ENCODE results near the gene NOLC1. TPM values are rescaled to one million over a fixed set of nuclear protein-coding genes. Genes with fewer than 3 reads are reported as not detected.

NOLC1 gene
- total RNA-seq, 3 donors from 2014 or later, result 33.2 to 44.3 (median 40.1) TPM

GRCh38 chr10:102112210-102112817 lies 39.9 kb upstream of the NOLC1 start:
- intact Hi-C loops (cut with DNase I, micrococcal nuclease), result no loop called here
- Histone ChIP-seq H3K9me3 (no peaks in the 10 kb centered on the region), H3K4me1 (ENCODE audit: low read depth) (peaks cover 28% of the 10 kb centered on the region), H3K36me3 (ENCODE audit: low read depth) (peaks cover 14% of the 10 kb centered on the region), H3K4me3 (no peak overlapping the region)
- no peak for TF ChIP-seq CTCF (IDR thresholded peaks at IDR 0.05)
- DNase-seq (no peak), ATAC-seq (no peak)

GRCh38 chr10:102113261-102113955 lies 38.8 kb upstream of the NOLC1 start:
- intact Hi-C loops (cut with DNase I, micrococcal nuclease), result no loop called here
- H3K4me3 ChIP-seq, result no peak overlapping the region
- peaks cover 38% of the 10 kb centered on the region for H3K4me1 ChIP-seq (ENCODE audit: low read depth)
- no peaks in the 10 kb centered on the region for H3K9me3 ChIP-seq
- TF ChIP-seq CTCF (IDR thresholded peaks at IDR 0.05), result no peak
- ATAC-seq (no peak), DNase-seq (no peak)
- peaks cover 14% of the 10 kb centered on the region for H3K36me3 ChIP-seq (ENCODE audit: low read depth)

- ATAC-seq (peak; percentile 37), DNase-seq (peak; percentile 35 to 71 (median 55))
- no peak for TF ChIP-seq CTCF (IDR thresholded peaks at IDR 0.05)
- Histone ChIP-seq H3K4me3 (peak overlapping the region; percentile 34), H3K4me1 (ENCODE audit: low read depth) (peaks cover 44% of the 10 kb centered on the region), H3K36me3 (ENCODE audit: low read depth) (peaks cover 13% of the 10 kb centered on the region), H3K9me3 (no peaks in the 10 kb centered on the region)
- intact Hi-C loops (cut with DNase I, micrococcal nuclease), result no loop called here
Measured at GRCh38 chr10:102113956-102114857, 38.0 kb upstream of the NOLC1 start.

GRCh38 chr10:102114861-102115618 lies 37.1 kb upstream of the NOLC1 start:
- ATAC-seq (peak; percentile 90), DNase-seq (peak; percentile 93 to 94 (median 93))
- TF ChIP-seq CTCF (IDR thresholded peaks at IDR 0.05), result no peak
- intact Hi-C loops (cut with DNase I, micrococcal nuclease), result no loop called here
- Histone ChIP-seq H3K4me1 (ENCODE audit: low read depth) (peaks cover 44% of the 10 kb centered on the region), H3K36me3 (ENCODE audit: low read depth) (peaks cover 6% of the 10 kb centered on the region), H3K9me3 (no peaks in the 10 kb centered on the region), H3K4me3 (peak overlapping the region; percentile 34)

- H3K4me1 ChIP-seq (ENCODE audit: low read depth), result peaks cover 44% of the 10 kb centered on the region
- DNase-seq (no peak), ATAC-seq (no peak)
Measured at GRCh38 chr10:102115775-102116174, 36.4 kb upstream of the NOLC1 start.

More at GRCh38 chr10:102115775-102116174, 36.4 kb upstream of the NOLC1 start:
- TF ChIP-seq CTCF (IDR thresholded peaks at IDR 0.05), result no peak
- Histone ChIP-seq H3K36me3 (ENCODE audit: low read depth) (no peaks in the 10 kb centered on the region), H3K4me3 (no peak overlapping the region), H3K9me3 (no peaks in the 10 kb centered on the region)
- intact Hi-C loops (cut with DNase I, micrococcal nuclease), result no loop called here

Data from mucosa of descending colon (tissue), 3 donors.